HG03565 (cell line): ENCODE results near the gene MOG.

ENCODE experiments used
- ATAC-seq: cut with Tn5 transposase; IDR thresholded peaks from one replicate; pipeline ENCODE4 v1.9.1; 2021; ENCODE audit warnings: mild to moderate bottlenecking, moderate library complexity; ENCODE audit not compliant: unreplicated experiment

MOG gene

DNA sequence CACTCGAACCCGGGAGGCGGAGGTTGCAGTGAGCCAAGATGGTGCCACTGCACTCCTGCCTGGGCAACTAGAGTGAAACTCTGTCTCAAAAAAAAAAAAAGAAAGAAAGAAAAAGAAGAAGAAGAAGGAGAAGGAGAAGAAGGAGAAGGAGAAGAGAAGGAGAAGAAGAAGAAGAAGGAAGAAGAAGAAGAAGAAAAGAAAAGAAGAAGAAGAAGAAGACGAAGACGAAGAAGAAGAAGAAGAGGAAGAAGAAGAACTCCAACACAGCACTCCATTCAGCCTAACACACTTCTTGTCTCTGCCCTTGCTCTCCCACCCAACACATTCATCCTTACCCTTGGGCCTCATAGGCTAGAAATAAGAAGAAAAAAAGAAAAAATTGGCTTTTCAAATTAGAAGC, 17.1 kb downstream of the MOG start:
- no peak for ATAC-seq

DNA sequence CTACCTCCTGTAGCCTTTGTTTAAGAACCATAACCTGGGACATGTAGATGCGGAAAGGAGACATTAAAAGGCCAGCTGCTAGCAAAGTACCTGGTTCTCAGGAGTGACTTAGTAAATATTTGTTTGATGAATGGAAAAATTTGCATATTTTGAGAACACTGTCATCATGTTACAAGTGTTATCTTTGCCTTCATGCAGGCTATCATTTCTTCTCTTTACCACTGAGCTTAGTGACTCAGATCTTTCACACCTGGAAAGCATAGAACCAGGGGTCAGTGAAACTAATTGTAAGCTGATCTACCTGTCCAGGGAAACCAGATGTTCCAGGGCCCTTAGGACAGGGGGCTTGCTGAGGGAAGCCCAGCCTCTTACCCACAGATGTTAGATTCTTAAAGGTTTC, 18.7 kb downstream of the MOG start:
- ATAC-seq: no peak

DNA sequence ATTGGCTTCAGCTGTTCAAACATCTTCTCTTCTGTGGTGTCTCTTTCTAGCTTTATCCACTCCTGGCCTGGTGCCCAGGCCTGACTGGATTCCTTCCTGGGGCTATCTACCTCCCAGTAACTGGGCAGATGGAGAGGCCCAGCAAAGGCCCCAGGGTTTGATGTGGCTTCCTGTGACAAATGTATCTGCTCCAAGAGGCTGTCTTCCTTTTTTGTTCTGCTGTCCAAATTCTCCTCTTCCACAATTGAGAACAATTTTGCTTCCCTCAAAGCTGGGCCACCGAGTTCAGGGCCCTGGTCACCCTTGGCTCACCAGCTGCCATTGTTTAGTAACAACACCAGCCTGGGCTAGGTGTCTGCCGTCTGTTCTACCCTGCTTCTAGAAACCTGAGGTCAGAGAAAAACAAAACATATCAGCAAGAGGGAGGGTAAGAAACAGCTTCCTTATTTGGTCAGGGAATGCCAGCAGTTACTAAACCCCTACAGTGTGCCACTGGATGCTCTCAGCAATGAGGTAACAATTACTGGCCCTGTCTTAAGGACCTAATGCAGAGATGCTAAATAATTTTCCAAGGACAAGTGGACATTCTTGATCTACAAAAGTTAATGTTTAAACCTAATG, 20.2 kb downstream of the MOG start:
- ATAC-seq: no peak

DNA sequence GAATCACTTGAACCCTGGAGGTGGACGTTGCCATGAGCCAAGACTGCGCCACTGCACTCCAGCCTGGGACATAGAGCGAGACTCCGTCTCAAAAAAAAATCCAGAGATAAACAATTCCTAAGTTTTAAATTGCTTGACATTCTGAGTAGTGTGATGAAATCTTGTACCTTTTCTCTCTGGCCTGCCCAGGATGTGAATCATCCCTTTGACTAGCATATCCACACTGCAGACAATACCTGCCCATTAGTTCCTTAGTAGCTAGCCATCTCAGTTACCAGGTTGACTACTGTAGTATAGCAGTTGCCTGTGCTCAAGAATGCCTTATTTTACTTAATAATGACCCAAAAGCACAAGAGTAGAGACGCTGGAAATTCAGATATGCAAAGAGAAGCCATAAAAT, 21.2 kb downstream of the MOG start:
- no peak for ATAC-seq

- no peak for ATAC-seq
Observed at GRCh38 chr6:29679962-29680361, 23.1 kb downstream of the MOG start.

DNA sequence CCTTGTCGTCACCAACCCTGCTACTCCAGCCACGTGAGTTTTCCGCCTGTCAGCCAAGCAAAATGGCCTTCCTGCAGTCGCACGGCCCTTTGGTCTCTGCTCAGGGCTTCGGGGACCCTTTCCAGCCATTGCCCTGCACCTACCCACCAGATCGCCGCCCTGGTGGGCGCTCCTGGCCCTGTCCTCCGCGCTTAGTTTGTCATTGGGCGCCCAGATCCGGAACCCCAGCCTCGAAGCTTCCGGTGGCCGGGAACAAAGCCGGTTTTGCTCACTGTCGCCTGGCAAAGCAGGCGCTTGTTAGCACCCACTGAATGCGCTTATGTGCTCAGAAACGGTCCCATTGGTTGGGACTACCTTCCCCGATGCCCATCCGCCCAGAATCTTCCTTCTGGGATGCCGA, 23.5 kb downstream of the MOG start:
- no peak for ATAC-seq

DNA sequence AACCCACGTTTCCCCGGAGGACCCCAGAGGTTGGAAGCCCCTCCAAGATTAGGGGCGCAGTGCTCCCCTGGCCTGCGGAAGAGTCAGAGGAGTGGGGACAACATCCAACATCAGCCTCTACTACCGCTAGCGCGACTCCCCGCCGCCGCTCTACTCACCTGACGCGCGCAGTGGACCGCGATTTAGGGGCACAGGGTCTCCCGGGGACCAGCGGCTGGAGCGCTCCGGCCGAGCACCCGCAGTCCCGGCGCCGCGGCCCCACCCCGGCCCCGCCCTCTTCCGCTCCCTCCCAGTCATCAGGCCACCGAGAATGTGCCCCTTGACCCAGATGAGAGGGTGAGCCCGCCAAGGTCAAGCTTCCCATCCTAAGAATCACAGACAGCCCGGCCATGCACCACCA, 24.0 kb downstream of the MOG start, which contains the start of gene ZFP57:
Gene ZFP57, minus strand, starts transcription at position 249 of the 400 bp plus-strand sequence. CDS start 4,149 bp downstream, outside the sequence.
- no peak for ATAC-seq

GRCh38 chr6:29681811-29682210, 24.9 kb downstream of the MOG start:
- ATAC-seq: no peak

GRCh38 chr6:29685718-29686326, 28.9 kb downstream of the MOG start:
- ATAC-seq: no peak

DNA sequence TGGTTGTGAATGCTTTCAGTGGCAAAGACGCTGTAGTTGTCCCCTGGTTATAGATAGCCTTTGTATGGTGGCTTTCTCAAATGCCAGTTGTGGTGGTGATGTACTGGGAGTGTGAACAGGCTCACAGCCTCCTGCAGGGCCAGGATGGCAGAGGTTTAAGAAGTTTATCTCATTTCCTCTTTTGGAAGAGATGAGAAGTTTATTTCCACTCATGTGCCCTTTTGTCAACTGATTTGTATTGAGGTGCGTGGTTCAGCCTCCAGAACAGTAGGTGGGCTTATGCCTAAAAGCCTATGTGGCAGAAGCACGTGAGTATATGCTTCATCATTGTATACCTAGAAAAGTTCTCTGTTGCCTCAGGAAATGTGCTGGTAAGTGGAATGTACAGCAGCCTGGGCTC, 37.7 kb downstream of the MOG start:
- no peak for ATAC-seq

GRCh38 chr6:29696147-29697125, 39.5 kb downstream of the MOG start:
- no peak for ATAC-seq

DNA sequence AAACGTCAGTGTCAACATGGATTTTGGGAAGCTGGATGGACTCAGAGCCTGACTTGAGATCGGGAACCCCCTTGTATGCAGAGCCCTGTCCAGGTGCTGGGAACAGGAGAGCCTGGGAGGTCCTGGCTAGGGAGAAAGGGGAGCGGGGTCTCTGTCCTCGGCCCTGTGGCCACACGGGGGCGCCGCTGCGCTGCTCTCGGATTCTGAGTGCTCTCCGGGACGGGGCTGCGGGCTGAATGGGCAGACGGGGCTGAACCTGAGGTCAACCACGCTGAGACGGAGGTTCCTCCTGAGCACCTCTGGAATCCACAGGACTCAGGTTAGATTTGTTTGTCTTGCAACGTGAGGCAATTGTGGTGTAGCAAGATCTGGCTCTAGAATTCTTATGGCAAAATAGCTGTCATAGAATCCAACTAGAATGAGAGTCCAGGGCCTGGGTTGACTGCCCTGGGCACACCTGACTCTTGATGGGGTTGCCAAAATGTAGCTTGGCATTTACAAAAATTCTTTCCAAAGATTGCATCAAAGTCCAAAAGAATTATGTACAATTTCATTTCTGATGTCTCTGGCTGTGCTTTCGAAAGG, 45.7 kb downstream of the MOG start:
- no peak for ATAC-seq

GRCh38 chr6:29705389-29706231, 48.7 kb downstream of the MOG start:
- ATAC-seq: no peak

DNA sequence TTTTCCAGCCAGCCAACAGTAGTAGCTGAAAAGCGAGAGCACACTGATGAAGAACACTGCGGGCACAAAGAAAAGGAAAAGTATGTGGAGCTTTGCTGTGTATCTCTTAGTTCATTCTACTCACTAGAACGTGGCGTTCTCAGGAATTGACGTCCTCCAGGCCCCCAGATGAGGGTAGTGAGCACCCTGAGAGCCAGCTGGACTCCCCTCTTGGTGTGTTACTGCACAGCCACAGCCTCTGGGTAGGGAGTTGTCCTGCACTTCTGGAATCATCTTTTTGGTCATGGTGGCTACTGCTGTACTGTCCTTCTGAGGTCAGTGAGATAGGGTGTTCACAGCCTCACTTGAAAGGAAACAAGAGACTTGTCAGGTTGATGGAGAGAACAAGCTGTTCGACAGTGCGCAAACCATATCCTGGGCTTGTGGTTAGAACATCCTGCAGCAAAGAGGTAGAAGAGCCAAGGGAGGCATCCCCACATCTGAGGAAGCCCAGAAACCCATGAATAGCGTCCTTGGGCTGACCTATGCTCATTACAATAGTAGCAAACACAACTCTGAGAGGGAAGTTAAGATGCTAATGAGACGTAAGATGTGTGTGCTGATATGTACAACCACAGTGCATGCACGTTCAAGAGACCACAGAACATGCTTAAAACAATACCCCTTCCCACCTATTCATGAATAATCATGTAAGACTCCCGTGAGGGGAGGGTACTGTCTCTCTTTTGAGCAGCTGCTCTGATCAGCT, 51.7 kb downstream of the MOG start:
- no peak for ATAC-seq

GRCh38 chr6:29709188-29709587, 52.3 kb downstream of the MOG start:
- ATAC-seq: no peak

DNA sequence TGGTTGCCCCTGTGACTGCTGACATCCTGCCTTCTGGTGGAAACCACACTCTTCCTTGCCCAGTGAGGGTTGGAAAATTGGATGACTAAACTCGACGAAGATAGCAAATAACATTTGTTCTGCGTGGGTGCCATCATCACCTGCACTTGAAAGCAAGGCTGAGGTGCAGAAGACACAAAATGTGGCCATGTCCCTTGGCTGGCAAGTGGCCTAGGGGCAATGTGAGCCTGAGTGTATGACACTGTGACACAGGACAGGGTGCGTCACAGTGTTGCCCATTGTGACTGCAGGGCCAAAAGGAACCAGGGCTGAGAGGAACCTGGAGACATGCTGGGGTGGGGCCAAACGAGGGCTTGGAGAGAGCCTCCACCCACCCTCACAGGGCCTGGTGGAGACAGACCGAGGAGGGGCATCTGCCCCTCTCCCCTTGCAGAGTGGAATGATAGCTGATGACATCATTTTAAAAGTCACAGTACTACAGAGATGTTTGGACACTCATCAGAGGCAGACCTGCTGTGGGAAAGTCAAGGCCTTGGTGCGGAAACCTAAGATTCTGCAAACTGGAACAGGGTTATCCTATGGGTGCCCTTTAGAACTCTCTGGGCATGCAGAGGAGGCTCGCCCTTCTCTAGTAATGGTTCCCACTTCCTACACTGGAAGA, 53.5 kb downstream of the MOG start:
- no peak for ATAC-seq

DNA sequence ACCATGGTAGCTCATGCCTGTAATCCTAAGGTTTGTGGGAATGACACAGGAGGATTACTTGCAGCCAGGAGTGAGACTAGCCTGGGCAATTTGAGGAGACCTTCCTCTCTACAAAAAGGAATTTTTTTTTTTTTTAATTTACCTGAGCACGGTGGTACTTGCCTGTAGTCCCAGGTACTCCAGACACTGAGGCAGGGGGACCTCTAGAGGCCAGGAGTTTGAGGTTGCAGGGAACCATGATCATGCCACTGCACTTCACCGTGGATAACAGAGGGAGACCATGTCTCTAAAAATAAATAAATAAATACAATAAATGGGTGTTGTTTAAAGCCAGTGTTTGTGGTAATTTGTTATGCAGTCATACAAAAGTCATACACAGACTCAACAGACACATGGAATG, 64.0 kb downstream of the MOG start:
- ATAC-seq: no peak
